Measurements from ENCODE around the gene PTPRG. TPM values are rescaled to one million over a fixed set of nuclear protein-coding genes. Genes with fewer than 3 reads are reported as not detected.

PTPRG gene
- total RNA-seq, 1 donor = 41.0 TPM

DNA sequence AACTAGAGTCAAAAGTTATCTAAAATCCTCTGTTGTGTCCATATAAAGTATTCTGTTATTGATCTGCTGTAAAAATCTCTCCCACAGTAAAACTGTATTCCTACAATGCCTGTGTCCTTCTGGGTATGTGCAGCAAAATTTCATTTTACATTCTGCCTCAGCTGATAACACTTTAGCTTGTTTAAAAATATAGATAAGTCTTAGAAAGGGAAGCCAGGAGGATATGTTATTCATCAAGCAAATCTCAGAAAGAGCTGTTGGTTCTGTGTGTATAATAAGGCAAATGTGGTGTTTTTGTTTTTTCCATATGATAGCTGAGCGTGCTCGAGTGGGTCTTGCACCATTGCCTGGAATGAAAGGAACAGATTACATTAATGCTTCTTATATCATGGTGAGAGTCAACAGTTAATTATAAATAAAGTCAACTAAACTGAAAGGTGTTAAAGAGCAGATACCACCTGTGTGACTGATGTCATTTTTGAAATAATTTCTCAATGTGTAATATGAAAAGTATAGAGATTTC is 715.3 kb downstream of the PTPRG start:
- H3K4me3 ChIP-seq (ENCODE audit: low read depth, low read length) = no peak overlapping the region
- no peak for DNase-seq (ENCODE audit: low read depth)
- TF ChIP-seq, protein P1, sequence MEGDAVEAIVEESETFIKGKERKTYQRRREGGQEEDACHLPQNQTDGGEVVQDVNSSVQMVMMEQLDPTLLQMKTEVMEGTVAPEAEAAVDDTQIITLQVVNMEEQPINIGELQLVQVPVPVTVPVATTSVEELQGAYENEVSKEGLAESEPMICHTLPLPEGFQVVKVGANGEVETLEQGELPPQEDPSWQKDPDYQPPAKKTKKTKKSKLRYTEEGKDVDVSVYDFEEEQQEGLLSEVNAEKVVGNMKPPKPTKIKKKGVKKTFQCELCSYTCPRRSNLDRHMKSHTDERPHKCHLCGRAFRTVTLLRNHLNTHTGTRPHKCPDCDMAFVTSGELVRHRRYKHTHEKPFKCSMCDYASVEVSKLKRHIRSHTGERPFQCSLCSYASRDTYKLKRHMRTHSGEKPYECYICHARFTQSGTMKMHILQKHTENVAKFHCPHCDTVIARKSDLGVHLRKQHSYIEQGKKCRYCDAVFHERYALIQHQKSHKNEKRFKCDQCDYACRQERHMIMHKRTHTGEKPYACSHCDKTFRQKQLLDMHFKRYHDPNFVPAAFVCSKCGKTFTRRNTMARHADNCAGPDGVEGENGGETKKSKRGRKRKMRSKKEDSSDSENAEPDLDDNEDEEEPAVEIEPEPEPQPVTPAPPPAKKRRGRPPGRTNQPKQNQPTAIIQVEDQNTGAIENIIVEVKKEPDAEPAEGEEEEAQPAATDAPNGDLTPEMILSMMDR (IDR thresholded peaks at IDR 0.05; ENCODE audit: insufficient read depth, low read depth, low read length) = no peak

DNA sequence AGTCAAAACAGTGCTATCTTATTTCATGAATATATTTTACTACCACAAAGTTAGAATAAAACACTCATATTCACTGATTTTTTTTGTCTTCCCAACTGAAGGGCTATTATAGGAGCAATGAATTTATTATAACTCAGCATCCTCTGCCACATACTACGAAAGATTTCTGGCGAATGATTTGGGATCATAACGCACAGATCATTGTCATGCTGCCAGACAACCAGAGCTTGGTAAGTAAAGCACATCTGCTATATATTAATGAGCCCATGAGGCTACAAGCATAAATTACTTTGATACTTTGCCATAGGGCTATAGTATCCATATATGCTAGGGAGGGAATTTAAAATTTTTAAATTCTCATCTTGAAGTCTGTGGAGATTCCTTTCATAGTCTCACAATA is 716.1 kb downstream of the PTPRG start:
- no peak overlapping the region for H3K4me3 ChIP-seq (ENCODE audit: low read depth, low read length)
- TF ChIP-seq, protein P1 (IDR thresholded peaks at IDR 0.05; ENCODE audit: insufficient read depth, low read depth, low read length) = no peak
- DNase-seq (ENCODE audit: low read depth) = no peak

DNA sequence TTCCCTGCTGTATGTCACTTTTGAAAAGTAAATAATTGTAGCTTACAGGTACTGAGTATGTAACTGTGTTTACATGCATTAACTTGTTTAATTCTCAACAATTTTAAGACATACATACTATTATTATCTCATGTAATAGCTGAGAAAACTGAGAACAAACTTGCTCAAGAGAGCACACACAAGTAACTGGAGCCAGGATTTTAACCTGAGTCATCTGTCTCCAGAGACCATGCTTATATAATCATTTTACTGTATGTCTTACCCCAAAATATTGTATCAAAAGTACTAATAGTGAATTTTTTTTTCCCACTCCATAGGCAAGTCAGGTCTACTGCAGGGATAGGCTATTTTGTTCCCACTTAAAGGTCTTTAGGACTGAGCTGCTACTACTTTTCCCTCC is 716.6 kb downstream of the PTPRG start:
- TF ChIP-seq, protein P1 (IDR thresholded peaks at IDR 0.05; ENCODE audit: insufficient read depth, low read depth, low read length) = no peak
- DNase-seq (ENCODE audit: low read depth) = no peak
- H3K4me3 ChIP-seq (ENCODE audit: low read depth, low read length) = no peak overlapping the region

DNA sequence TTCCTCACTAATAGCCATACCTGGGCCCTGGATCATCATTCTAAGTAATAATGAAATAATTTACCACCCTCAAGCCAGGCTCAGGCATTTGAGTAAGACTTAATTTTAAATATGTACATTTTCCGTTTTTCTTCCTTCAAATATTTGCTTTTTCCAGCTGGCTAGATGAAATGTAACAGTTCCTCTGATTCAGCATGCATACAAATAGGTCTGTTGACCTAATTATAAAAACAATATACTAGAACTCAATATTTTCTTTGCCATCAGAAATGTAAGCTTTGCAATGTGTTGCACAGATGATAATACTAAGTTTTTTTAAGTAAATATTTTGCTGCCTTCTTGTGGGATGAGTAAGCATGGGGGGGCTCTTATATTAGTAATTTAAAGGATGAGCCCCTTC is 720.4 kb downstream of the PTPRG start:
- H3K4me3 ChIP-seq (ENCODE audit: low read depth, low read length) = no peak overlapping the region
- no peak for DNase-seq (ENCODE audit: low read depth)

DNA sequence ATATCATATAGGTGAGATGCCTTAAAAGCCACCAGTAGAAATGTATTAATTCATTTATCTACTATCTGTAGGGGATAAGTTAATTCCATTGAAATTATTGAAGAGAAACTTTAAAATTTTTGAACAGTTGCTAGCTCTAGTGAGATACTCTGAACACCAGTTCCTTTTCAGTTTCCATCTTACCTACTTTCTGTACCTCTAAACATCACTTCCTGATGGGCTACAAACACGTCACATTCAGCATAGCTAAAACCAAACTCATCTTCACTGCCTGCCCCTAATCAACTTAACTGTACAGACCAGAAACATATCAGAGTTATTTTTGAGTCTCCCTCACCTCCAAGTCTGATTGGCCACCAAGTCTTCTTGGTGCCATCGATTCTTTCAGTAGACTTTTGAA is 723.1 kb downstream of the PTPRG start:
- no peak for DNase-seq (ENCODE audit: low read depth)
- TF ChIP-seq, protein P1 (IDR thresholded peaks at IDR 0.05; ENCODE audit: insufficient read depth, low read depth, low read length) = no peak
- no peak overlapping the region for H3K4me3 ChIP-seq (ENCODE audit: low read depth, low read length)

More for the DNA sequence above, 720.4 kb downstream of the PTPRG start:
- TF ChIP-seq, protein P1 (IDR thresholded peaks at IDR 0.05; ENCODE audit: insufficient read depth, low read depth, low read length) = no peak

DNA sequence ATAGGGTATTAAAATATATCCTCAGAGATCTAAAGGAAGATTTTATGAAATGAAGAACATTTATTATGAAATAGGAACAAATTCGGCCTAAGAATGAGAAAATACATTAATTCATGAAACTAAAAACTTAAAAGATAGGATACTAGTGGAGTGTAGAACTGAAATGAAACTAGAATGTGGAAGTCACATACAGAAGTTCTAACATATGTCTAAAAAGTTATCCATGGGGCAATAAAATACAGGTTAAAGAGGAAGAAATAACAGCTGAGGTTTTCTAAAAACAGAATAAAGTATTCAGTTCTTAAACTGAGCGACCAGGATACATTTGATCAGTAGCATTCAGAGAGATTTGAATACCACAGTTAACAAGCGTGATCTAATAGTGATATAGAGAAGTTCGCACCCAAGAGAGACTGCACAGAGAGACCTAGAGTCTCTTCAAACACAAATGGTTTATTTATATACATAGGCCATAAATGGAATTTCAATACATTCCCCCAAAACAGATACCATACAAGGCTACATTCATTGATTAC is 726.1 kb downstream of the PTPRG start:
- H3K4me3 ChIP-seq (ENCODE audit: low read depth, low read length) = no peak overlapping the region
- TF ChIP-seq, protein P1 (IDR thresholded peaks at IDR 0.05; ENCODE audit: insufficient read depth, low read depth, low read length) = no peak
- no peak for DNase-seq (ENCODE audit: low read depth)

DNA sequence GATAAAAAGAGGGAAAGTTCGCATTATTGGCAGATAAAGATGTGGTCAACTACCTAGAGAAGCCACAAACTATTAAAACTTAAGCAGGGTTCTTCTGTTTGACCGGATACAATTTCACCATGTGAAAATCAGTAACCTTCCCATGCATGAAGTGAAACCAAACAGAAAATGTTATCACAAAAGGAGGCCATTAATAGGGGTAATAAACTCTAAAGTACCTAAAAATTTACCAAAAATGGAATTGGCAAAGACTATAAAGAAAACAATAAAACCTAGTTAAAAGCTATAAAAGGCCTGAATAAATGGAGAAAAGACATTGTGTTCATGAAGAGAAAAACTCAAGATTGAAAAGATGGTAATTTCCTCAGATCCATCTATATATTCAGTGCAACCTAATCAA is 728.6 kb downstream of the PTPRG start:
- DNase-seq (ENCODE audit: low read depth) = no peak
- no peak overlapping the region for H3K4me3 ChIP-seq (ENCODE audit: low read depth, low read length)
- TF ChIP-seq, protein P1 (IDR thresholded peaks at IDR 0.05; ENCODE audit: insufficient read depth, low read depth, low read length) = no peak
